IPS-18c (cell line): ENCODE measurements around the gene EPHB4.

Experiments used
- H3K4me3 ChIP-seq: 2 replicates; pipeline ENCODE4 v1.7.0; 2013; ENCODE audit warnings: low read depth, mild to moderate bottlenecking, low read length, moderate library complexity; ENCODE audit not compliant: insufficient read depth
- H3K9me3 ChIP-seq: one replicate; pipeline ENCODE4 v1.6.1; 2013; ENCODE audit warnings: mild to moderate bottlenecking, low read length, moderate library complexity; ENCODE audit not compliant: control insufficient read depth, insufficient read depth

The EPHB4 gene

DNA sequence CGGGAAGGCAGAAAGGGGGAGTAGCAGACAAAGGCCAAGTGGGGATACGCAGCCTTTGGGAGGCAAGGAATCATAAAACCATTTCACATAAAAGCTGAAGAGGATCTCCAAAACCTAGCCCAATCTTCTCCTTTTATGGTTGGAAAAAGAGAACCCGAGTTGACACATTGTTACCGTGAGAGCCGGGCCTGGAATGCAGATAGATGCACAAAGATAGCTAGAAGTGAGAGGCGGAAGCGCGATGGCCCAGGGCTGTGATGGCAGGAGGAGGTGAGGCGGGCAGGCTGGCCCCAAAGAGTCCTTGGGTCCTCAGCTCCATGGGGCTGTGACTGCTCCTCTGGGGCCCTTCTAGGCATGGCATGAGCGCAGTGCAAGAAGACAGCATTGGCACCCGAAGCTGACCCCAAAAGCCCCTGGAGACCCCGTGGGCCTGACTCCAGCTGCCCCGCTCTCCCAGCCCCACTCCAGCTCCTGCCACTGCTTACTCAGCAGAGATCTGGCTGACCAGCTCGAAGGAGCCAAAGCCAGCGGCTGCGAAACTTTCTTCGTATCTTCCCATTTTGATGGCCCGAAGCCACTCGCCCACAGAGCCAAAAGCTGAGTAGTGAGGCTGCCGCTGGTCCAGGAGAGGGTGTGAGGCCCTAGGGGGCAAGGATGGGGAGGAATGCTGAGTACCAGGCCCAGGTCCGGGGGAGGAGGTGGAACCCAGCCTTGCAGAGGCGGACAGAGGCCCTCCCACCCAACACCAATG is 22.5 kb downstream of the EPHB4 start:
- H3K4me3 ChIP-seq, result no peak overlapping the region; the same call in 1 of the 2 replicates
- no peaks in the 10 kb centered on the region for H3K9me3 ChIP-seq

- Histone ChIP-seq H3K9me3 (no peaks in the 10 kb centered on the region), H3K4me3 (no peak overlapping the region)
Measured at GRCh38 chr7:100803398-100804161, 23.7 kb downstream of the EPHB4 start.

GRCh38 chr7:100802951-100803350 is 24.4 kb downstream of the EPHB4 start:
- Histone ChIP-seq H3K9me3 (no peaks in the 10 kb centered on the region), H3K4me3 (no peak overlapping the region)

DNA sequence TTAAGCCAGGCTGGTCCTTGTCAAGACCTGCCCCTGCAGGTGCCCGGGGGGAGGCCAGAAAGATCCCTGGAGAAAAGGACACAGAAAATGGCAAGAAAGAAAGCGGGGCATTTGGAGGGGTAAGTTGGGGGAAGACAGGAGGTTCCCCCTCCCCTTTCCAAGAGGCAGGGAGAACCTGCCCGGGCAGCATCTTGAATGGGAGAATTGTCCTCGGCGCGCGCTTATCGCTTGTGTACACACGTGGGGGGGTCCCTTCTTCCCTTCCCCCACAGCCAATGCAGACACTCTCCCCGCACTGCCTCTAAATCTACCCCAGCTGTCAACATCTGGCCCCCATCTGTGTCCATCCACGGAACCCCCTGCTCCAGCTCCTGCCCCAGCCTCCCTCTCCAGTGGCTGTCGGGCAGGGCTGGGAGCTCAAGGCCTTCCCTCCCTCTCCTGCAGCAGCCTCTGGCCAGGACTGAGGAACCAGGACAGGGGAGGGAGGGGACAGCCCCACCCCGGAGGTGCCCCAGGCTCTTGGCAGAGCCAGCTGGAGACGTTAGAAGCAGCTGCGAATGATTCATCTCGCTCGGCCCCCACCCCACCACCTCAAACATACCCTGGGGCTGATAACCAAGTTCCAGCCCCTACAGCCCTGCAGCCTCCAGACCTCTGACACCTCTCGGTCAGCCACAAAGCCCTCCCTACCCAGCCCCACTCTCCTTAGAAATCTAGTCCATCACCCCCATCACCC is 25.3 kb downstream of the EPHB4 start:
- no peaks in the 10 kb centered on the region for H3K9me3 ChIP-seq
- no peak overlapping the region for H3K4me3 ChIP-seq

DNA sequence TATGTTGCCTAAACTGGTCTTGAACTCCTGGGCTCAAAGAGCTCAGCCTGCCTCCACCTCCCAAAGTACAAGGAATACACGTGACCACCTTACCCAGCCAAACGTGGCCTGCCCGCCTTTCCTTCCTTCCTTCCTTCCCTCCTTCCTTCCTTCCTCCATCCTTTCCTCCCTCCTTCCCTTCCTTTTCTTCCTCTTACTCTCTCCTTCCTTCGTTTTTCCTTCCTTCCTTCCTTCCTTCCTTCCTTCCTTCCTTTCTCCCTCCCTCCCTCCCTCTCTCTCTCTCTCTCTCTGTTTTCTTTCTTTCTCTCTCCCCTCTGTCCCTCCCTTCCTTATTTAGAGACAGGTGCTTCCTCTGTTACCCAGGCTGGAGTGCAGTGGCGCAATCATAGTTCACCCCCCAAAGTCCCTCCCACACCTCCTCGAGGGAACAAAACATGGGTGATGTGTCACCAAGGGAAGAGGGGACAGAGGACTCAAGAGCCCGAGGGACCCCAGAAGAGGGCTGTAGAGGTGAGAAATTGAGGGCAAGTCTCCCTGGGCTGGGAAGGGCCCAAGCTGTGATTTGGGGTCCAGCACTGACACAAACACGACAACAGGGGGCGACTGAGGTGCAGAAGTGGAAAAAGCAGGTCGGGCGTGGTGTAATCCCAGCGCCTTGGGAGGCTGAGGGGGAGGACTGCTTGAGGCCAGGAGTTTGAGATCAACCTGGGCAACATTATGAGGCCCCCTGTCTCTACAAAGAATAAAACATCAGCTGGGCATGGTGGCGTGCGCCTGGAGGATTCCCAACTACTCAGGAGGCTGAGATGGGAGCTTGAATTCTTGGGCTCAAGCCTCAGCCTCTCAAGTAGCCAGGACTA is 28.1 kb downstream of the EPHB4 start:
- no peaks in the 10 kb centered on the region for H3K9me3 ChIP-seq
- no peak overlapping the region for H3K4me3 ChIP-seq

- no peak overlapping the region for H3K4me3 ChIP-seq
- H3K9me3 ChIP-seq, result peaks cover 2% of the 10 kb centered on the region
Measured at GRCh38 chr7:100794741-100795140, 32.6 kb downstream of the EPHB4 start.

GRCh38 chr7:100793806-100794660 is 33.3 kb downstream of the EPHB4 start:
- Histone ChIP-seq H3K9me3 (peaks cover 2% of the 10 kb centered on the region), H3K4me3 (no peak overlapping the region)

GRCh38 chr7:100791881-100792666 is 35.2 kb downstream of the EPHB4 start:
- Histone ChIP-seq H3K4me3 (no peak overlapping the region), H3K9me3 (peaks cover 2% of the 10 kb centered on the region)

DNA sequence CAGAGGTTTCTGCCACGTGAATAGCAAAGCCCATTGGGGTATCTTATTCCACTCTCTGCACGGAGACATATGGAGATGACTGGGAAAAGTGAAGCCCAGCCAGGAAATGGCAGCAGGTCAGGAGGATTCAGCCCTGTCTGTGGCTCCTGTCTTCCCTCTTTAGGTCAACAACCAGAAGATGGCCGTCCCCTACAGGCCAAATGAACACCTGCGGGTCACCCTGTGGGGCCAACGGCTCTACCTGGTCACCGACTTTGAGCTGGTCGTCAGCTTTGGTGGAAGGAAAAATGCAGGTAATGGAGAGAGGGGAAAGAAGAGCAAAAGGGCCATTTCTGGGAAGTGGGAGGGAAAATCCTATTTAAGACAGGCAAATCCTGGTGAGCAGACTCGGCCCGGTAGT is 38.3 kb downstream of the EPHB4 start:
- Histone ChIP-seq H3K4me3 (no peak overlapping the region), H3K9me3 (peaks cover 2% of the 10 kb centered on the region)

- no peak overlapping the region for H3K4me3 ChIP-seq
- H3K9me3 ChIP-seq, result no peaks in the 10 kb centered on the region
Measured at GRCh38 chr7:100786323-100786722, 41.0 kb downstream of the EPHB4 start.

DNA sequence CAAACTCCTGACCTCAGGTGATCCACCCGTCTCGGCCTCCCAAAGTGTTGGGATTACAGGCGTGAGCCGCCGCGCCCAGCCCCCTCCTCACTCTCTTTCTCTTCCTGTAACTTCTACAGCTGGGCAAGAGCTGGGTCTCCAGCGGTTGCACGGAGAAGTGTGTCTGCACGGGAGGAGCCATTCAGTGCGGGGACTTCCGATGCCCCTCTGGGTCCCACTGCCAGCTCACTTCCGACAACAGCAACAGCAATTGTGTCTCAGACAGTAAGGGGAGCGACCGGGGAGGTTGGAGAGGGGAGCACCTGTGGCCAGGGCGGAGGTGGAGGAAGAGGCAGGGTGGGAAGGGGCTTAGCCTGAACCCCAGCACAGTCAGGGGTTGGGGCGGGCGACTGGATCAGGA is 41.4 kb downstream of the EPHB4 start:
- Histone ChIP-seq H3K4me3 (no peak overlapping the region), H3K9me3 (no peaks in the 10 kb centered on the region)

DNA sequence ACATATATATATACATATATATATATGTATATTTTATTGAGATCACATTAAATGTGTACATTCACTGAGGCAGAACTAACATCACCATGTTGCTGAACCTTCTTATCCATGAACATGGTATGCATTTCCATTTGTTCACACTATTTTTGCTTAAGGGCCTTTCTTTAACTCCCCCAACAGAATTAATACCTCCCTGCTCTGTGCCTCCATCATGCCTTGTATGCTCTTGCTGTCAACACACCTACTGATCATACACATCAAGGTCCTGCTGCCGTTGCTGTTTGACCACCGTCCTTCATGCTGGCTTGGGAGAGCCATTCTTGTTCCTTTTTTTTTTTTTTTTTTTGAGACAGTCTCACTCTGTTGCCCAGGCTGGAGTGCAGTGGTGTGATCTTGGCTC is 43.5 kb downstream of the EPHB4 start:
- Histone ChIP-seq H3K9me3 (no peaks in the 10 kb centered on the region), H3K4me3 (no peak overlapping the region)

GRCh38 chr7:100781255-100781654 is 46.1 kb downstream of the EPHB4 start:
- Histone ChIP-seq H3K9me3 (no peaks in the 10 kb centered on the region), H3K4me3 (no peak overlapping the region)

GRCh38 chr7:100779359-100779758 is 48.0 kb downstream of the EPHB4 start:
- Histone ChIP-seq H3K4me3 (no peak overlapping the region), H3K9me3 (no peaks in the 10 kb centered on the region)

GRCh38 chr7:100778061-100778621 is 49.2 kb downstream of the EPHB4 start:
- Histone ChIP-seq H3K9me3 (no peaks in the 10 kb centered on the region), H3K4me3 (no peak overlapping the region)
